Measurements from ENCODE around the gene DOCK2.

DNA sequence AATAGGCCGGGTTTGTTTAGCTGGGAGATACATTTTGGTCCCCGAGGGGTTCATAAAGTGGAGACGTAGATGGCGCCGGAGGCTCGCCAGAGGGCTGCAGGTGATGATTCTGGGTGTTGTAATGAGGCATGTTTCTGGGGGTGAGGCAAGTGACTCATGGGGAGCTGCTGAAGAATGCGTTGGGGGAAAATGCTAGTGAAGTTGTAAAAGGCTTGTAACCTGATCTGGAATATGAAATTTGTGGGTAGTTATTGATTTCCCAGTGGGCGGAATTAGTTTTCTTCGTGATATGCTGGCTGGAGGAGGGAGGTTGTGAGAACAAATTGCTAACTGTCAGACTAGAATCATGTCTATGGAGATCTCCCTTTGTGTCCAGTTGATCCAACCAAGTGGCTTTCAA is 158.3 kb downstream of the DOCK2 start:
- no peak for TF ChIP-seq CTCF (IDR thresholded peaks at IDR 0.05; ENCODE audit: borderline replicate concordance, extremely low read depth, low read length, poor library complexity, severe bottlenecking)
- no peak for TF ChIP-seq EZH2 (IDR thresholded peaks at IDR 0.05; ENCODE audit: borderline replicate concordance, low read depth, low read length, severe bottlenecking)
